GM10266 (cell line): ENCODE results near the gene MRM3.
"Not testable (repeated sequence)": the region's sequence is repeated elsewhere in the genome, so short reads cannot be mapped to it uniquely, and the experiment has no call there.

Experiments used
- DNase-seq: peaks from one replicate; pipeline ENCODE4 v3.0.0; 2012; ENCODE audit errors: extremely low spot score
- CTCF ChIP-seq: IDR thresholded peaks from 2 replicates; pipeline ENCODE4 v1.5.1; 2012; ENCODE audit warnings: mild to moderate bottlenecking, low read depth; ENCODE audit not compliant: control insufficient read depth, insufficient read depth; ENCODE audit errors: missing control alignments

The MRM3 gene

GRCh38 chr17:751269-752001 is 30.7 kb upstream of the MRM3 start:
- TF ChIP-seq CTCF, result no peak
- DNase-seq, result peak; percentile 55

- peak; percentile 97 for DNase-seq
- peak; percentile 97 for TF ChIP-seq CTCF
Observed at GRCh38 chr17:752002-752619, 30.0 kb upstream of the MRM3 start, which contains the start of gene GEMIN4. Gene GEMIN4, minus strand, starts transcription at chr17:752264. Its CDS starts 122 bp downstream, at chr17:752142.

- peak; percentile 40 for DNase-seq
- no peak for TF ChIP-seq CTCF
Observed at GRCh38 chr17:752620-753219, 29.4 kb upstream of the MRM3 start.

GRCh38 chr17:753418-753817 is 28.7 kb upstream of the MRM3 start:
- no peak for DNase-seq
- no peak for TF ChIP-seq CTCF

GRCh38 chr17:755319-755961 is 26.7 kb upstream of the MRM3 start:
- DNase-seq, result not testable (repeated sequence)

- DNase-seq, result not testable (repeated sequence)
Observed at GRCh38 chr17:756010-756567, 26.1 kb upstream of the MRM3 start.

GRCh38 chr17:759964-760363 is 22.2 kb upstream of the MRM3 start:
- TF ChIP-seq CTCF, result no peak
- no peak for DNase-seq

GRCh38 chr17:760371-760770 is 21.8 kb upstream of the MRM3 start:
- no peak for TF ChIP-seq CTCF
- no peak for DNase-seq
